ENCODE results near the gene ADAMTS18. TPM values are rescaled to one million over a fixed set of nuclear protein-coding genes. Genes with fewer than 3 reads are reported as not detected.
"Not testable (repeated sequence)": the region's sequence is repeated elsewhere in the genome, so short reads cannot be mapped to it uniquely, and the experiment has no call there.

Gene ADAMTS18
- total RNA-seq, 4 donors from 2014 or later, result 0.71 to 1.0 TPM; not detected in 2

DNA sequence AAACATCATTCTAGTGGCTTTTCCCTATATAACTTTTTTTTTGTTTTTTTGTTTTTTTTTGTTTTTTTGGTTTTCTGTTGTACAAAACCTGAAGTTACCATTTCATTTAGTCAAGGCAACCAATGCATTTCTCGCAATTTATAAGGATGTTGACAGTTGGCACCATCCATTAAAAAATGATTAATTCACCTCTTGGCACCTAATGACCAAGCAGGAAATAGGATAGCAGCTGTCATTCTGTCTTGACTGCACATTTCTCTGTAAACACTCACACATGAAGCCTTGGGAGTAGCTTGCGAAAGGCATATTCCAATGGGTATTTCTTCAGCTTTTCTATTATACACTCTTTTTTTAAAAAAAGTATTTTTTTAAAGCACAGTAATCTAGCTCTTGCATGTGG is 158.2 kb downstream of the ADAMTS18 start:
- WGBS, 2 donors, result 91 to 95% methylated on average over 2 of the region's 2 CpGs
- intact Hi-C loops (cut with DNase I; ENCODE audit: low total_unique reads), result no loop called here
- no peak for DNase-seq (ENCODE audit: low spot score in 2 of 2)
- no peak overlapping the region for H3K4me3 ChIP-seq (ENCODE audit: low read depth, poor library complexity, severe bottlenecking)
- no peak for TF ChIP-seq POLR2A (IDR thresholded peaks at IDR 0.05)
- TF ChIP-seq, protein P1, sequence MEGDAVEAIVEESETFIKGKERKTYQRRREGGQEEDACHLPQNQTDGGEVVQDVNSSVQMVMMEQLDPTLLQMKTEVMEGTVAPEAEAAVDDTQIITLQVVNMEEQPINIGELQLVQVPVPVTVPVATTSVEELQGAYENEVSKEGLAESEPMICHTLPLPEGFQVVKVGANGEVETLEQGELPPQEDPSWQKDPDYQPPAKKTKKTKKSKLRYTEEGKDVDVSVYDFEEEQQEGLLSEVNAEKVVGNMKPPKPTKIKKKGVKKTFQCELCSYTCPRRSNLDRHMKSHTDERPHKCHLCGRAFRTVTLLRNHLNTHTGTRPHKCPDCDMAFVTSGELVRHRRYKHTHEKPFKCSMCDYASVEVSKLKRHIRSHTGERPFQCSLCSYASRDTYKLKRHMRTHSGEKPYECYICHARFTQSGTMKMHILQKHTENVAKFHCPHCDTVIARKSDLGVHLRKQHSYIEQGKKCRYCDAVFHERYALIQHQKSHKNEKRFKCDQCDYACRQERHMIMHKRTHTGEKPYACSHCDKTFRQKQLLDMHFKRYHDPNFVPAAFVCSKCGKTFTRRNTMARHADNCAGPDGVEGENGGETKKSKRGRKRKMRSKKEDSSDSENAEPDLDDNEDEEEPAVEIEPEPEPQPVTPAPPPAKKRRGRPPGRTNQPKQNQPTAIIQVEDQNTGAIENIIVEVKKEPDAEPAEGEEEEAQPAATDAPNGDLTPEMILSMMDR (IDR thresholded peaks at IDR 0.05), result no peak

DNA sequence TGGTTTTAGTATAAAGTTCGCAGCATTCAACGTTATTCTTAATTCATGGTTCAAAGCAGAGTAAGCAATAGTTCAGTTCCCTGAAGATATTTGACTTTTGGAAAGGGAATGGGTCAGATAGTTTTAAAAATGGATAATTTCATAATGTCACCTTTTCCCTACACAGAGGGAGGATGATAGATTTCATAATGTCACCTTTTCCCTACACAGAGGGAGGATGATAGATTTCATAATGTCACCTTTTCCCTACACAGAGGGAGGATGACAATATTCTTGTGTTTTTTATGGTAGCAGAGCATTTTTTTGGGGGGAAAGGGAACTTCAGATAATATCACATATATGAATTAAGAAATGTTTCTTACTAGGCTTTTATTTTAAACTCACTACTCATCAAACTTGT is 159.5 kb downstream of the ADAMTS18 start:
- WGBS, 2 donors, result 43 to 96% methylated on average over 2 of the region's 2 CpGs
- H3K4me3 ChIP-seq (ENCODE audit: low read depth, poor library complexity, severe bottlenecking); DNase-seq (ENCODE audit: low spot score in 2 of 2); intact Hi-C loops (cut with DNase I; ENCODE audit: low total_unique reads): not testable (repeated sequence)

DNA sequence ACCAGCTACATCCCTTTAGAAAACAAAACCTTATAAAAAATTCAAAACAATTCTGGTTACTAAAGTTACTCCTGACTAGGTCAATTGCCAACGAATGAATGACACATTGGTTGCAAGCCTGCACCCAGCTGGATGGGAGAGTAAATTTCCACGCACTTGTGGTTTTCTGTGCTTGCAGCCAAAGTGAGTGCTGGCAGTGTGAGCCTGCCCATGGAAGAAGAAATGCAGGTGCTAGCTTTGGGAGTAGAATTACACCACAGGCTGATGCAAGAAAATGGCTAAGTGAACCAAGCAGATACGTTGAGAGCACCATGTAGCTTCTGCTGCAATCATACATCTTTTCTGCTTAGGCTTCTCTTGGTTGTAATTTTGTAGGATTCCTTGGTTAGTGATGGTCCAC is 161.0 kb downstream of the ADAMTS18 start:
- intact Hi-C loops (cut with DNase I; ENCODE audit: low total_unique reads), result no loop called here
- no peak overlapping the region for H3K4me3 ChIP-seq (ENCODE audit: low read depth, poor library complexity, severe bottlenecking)
- WGBS, 2 donors, result 55 to 59% methylated on average over 3 of the region's 3 CpGs
- DNase-seq (ENCODE audit: low spot score in 2 of 2), result no peak
- no peak for TF ChIP-seq POLR2A (IDR thresholded peaks at IDR 0.05)
- TF ChIP-seq, protein P1 (IDR thresholded peaks at IDR 0.05), result no peak

DNA sequence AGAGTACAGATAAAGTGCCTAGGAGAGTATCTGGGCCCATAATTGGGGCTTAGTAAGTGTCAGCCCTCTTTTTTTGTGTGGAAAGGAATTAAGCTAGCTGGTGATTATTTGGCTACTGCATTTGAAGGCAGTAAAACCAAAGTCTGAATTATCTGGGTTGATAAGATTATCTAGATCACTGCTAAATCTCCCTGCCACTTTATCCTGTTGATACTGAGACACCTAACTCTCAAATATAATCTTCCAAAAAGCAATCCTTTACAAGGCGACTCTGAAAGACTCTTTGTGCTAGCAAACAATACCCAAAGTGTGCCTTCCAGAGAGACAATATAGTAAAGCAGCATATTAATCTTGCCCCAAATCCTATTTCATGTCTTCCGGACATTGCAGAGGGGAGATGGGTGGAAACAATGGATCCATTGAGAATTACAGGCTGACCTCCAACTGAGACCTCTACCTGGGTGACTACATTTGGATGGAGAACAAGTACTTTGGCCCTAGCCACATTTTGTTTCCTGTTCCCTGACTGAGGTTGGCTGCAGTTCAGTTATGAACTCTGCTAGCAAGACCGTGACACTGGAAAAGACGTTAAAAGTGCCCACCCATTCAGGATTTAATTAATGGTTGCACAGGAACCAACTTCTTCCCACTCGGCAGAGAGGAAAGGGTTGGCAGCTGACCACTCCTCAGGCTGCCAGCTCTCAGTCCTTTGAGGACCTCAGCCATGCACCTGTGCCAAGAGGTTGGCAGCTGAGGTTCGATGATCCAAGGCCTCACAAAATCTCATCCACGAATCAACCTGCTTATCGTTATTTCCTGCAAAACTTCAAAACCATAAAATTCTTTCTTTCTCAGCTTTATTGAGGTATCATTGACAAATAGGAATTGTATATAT is 163.1 kb downstream of the ADAMTS18 start:
- no peak overlapping the region for H3K4me3 ChIP-seq (ENCODE audit: low read depth, poor library complexity, severe bottlenecking)
- no peak for TF ChIP-seq POLR2A (IDR thresholded peaks at IDR 0.05)
- TF ChIP-seq, protein P1 (IDR thresholded peaks at IDR 0.05), result no peak
- intact Hi-C loops (cut with DNase I; ENCODE audit: low total_unique reads), result no loop called here
- WGBS, 2 donors, result 60 to 67% methylated on average over 8 of the region's 8 CpGs
- DNase-seq (ENCODE audit: low spot score in 2 of 2), result no peak

DNA sequence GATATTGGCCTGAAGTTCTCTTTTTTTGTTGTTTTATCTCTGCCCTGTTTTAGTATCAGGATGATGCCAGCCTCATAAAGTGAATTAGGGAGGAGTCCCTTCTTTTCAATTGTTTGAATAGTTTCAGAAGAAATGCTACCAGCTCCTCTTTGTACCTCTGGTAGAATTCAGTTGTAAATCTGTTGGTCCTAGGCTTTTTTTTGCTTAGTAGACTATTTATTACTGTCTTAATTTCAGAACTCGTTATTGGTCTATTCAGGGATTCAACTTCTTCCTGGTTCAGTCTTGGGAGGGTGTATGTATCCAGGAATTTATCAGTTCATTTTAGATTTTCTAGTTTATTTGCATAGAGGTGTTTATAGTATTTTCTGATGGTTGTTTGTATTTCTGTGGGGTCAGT is 168.6 kb downstream of the ADAMTS18 start:
- H3K4me3 ChIP-seq (ENCODE audit: low read depth, poor library complexity, severe bottlenecking); DNase-seq (ENCODE audit: low spot score in 2 of 2); intact Hi-C loops (cut with DNase I; ENCODE audit: low total_unique reads): not testable (repeated sequence)
- WGBS, 2 donors, result 85 to 93% methylated on average over 1 of the region's 1 CpG

DNA sequence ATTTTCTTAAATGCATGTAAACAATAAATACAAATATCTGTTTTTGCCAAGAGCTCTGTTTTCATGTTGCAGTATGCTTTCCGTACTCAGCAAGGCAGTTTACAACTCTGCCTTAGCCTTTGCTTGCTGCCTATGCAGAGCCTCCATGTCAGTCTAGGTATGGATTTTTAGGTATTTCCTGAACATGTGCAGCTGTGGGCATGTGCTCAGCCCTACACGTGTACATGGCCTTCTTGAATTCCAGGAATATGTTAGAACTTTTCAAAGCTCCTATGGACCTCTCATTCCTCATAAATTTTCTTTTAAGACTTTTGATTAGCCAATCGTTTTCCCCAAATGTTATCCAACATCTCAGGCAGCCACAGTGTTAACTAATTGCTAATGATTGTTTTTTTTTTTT is 171.9 kb downstream of the ADAMTS18 start:
- DNase-seq (ENCODE audit: low spot score in 2 of 2), result no peak
- TF ChIP-seq POLR2A (IDR thresholded peaks at IDR 0.05), result no peak
- TF ChIP-seq, protein P1 (IDR thresholded peaks at IDR 0.05), result no peak
- intact Hi-C loops (cut with DNase I; ENCODE audit: low total_unique reads), result no loop called here
- WGBS, 2 donors, result 52 to 59% methylated on average over 3 of the region's 3 CpGs
- no peak overlapping the region for H3K4me3 ChIP-seq (ENCODE audit: low read depth, poor library complexity, severe bottlenecking)

DNA sequence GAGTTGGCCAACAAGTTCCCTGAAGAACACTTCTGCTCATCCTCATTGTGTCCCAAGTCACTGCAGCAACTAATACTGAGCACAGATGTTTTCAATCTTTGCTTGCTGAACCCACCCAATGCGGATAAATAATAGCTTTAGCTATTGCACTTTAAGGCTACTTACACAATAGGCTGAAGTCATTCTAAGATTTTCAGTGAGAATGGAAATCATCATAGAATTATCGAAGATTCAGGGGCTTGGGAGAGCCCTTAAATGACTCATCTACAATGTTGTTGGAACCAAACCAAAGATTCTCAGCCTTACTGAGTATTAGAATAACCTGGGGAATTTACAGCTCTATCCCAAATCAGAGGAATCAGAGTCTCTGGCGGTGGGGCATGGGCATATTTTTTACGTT is 184.4 kb downstream of the ADAMTS18 start:
- 61 to 64% methylated on average over 4 of the region's 4 CpGs for WGBS, 2 donors
- H3K4me3 ChIP-seq (ENCODE audit: low read depth, poor library complexity, severe bottlenecking), result no peak overlapping the region
- no peak for DNase-seq (ENCODE audit: low spot score in 2 of 2)
- intact Hi-C loops (cut with DNase I; ENCODE audit: low total_unique reads), result no loop called here
- no peak for TF ChIP-seq POLR2A (IDR thresholded peaks at IDR 0.05)
- TF ChIP-seq, protein P1 (IDR thresholded peaks at IDR 0.05), result no peak
